K562 (cell line): ENCODE data around the gene SNX14. TPM values are rescaled to one million over a fixed set of nuclear protein-coding genes. Genes with fewer than 3 reads are reported as not detected.

ENCODE experiments used
- ATAC-seq: fragments of 200-7000 bp; cut with Tn5 transposase; 3 replicates; pipeline ENCODE4 v1.9.1; 2020; ENCODE audit warnings: moderate library complexity
- Bru-seq: library from RNA; stranded (reverse); fragments of 400-500 nt; gene quantifications from one replicate; lab custom pipeline; 2021; lab: Mats Ljungman, UMichigan
- BruChase-seq, 2 experiments: library from RNA; stranded (reverse); fragments of 400-500 nt; gene quantifications; one replicate each; lab custom pipeline; 2021; lab: Mats Ljungman, UMichigan
- BruUV-seq: library from RNA; stranded (reverse); fragments of 400-500 nt; replicated peaks from 2 replicates; lab custom pipeline; 2021; lab: Mats Ljungman, UMichigan
- CTCF ChIA-PET: fragments of 300-600 bp; formaldehyde crosslinking; extraction: SDS; loops from one replicate; lab custom pipeline; 2021; ENCODE audit warnings: low intra/inter-chr PET ratio; lab: Yijun Ruan, JAX
- POLR2A ChIA-PET: fragments of 300-600, 350-650 bp; sonication (Branson Sonifier 250); formaldehyde crosslinking; extraction: SDS; loops from one replicate; lab custom pipeline; 2021; ENCODE audit warnings: antibody characterized with exemption, inconsistent platforms; lab: Yijun Ruan, JAX
- DNase-seq, 4 experiments: peaks; one replicate each; pipeline versions ENCODE4 v3.0.0 to v3.0.0-alpha.2; 2011 to 2018; ENCODE audit warnings: low spot score in 3 of 4, mixed read lengths in 3 of 4; ENCODE audit errors: extremely low read depth in 1 of 4
- FAIRE-seq: peaks from 2 replicates; lab custom pipeline; 2011; peaks lifted over from hg19 to GRCh38; lab: Jason Lieb, UNC
- H2AFZ ChIP-seq: 2 replicates; pipeline ENCODE4 v1.6.0; 2011; ENCODE audit warnings: low read depth, low read length, control low read depth, inconsistent platforms
- H3K27ac ChIP-seq: fragments of 200-600 bp; 3 replicates; pipeline ENCODE4 v1.8.0; 2011; ENCODE audit warnings: low read depth, mild to moderate bottlenecking, control low read depth, inconsistent platforms, low read length, moderate library complexity, mixed read lengths; ENCODE audit errors: extremely low read depth
- H3K27me3 ChIP-seq, 2 experiments: fragments of 300-600 bp in 1 of 2; 2 replicates in 1 of 2; 3 replicates in 1 of 2; pipeline versions ENCODE4 v1.6.0 to v1.8.0; 2011; ENCODE audit warnings: inconsistent platforms in 2 of 2, low read length in 2 of 2, mild to moderate bottlenecking in 1 of 2, mixed read lengths in 1 of 2, moderate library complexity in 1 of 2; ENCODE audit not compliant: control insufficient read depth in 2 of 2, insufficient read depth in 2 of 2
- H3K36me3 ChIP-seq: fragments of 300-600 bp; 3 replicates; pipeline ENCODE4 v1.8.0; 2011; ENCODE audit warnings: mild to moderate bottlenecking, low read length, inconsistent platforms; ENCODE audit not compliant: control insufficient read depth, insufficient read depth
- H3K4me1 ChIP-seq, 2 experiments: fragments of 200-600 bp in 1 of 2; replicated peaks in 1 of 2; 2 replicates in 1 of 2; 3 replicates in 1 of 2; pipeline versions ENCODE4 v1.5.1 to v1.8.0; 2011; ENCODE audit warnings: inconsistent platforms in 2 of 2, low read length in 2 of 2, mild to moderate bottlenecking in 1 of 2, mixed read lengths in 1 of 2, moderate library complexity in 1 of 2; ENCODE audit not compliant: control insufficient read depth in 2 of 2, insufficient read depth in 2 of 2
- H3K4me2 ChIP-seq: 2 replicates; pipeline ENCODE4 v1.6.1; 2011; ENCODE audit warnings: low read length, control low read depth, inconsistent platforms, mixed read lengths; ENCODE audit not compliant: insufficient read depth
- H3K4me3 ChIP-seq: fragments of 200-600 bp; sonication (generic), shearing (Covaris generic); 2 replicates; pipeline ENCODE4 v1.5.1; 2016; ENCODE audit warnings: control low read depth, inconsistent platforms
- H3K79me2 ChIP-seq: fragments of 200-600 bp; 3 replicates; pipeline ENCODE4 v1.8.0; 2011; ENCODE audit warnings: low read length, inconsistent platforms; ENCODE audit not compliant: control insufficient read depth, insufficient read depth
- H3K9ac ChIP-seq, 2 experiments: 2 replicates each; pipeline versions ENCODE4 v1.6.0 to v1.6.1; 2011; ENCODE audit warnings: low read depth in 2 of 2, low read length in 2 of 2, control low read depth in 1 of 2, inconsistent platforms in 1 of 2, mild to moderate bottlenecking in 1 of 2, mixed read lengths in 1 of 2; ENCODE audit not compliant: insufficient read depth in 1 of 2
- H3K9me1 ChIP-seq: one replicate; pipeline ENCODE4 v1.6.0; 2011; ENCODE audit warnings: inconsistent platforms, mild to moderate bottlenecking, low read length, moderate library complexity; ENCODE audit not compliant: control insufficient read depth, insufficient read depth
- H3K9me3 ChIP-seq: replicated peaks from 2 replicates; pipeline ENCODE4 v1.5.1; 2011; ENCODE audit warnings: low read depth, low read length, inconsistent platforms; ENCODE audit not compliant: control insufficient read depth, insufficient read depth
- H4K20me1 ChIP-seq: replicated peaks from 2 replicates; pipeline ENCODE4 v1.6.1; 2011; ENCODE audit warnings: low read length, inconsistent platforms, mixed read lengths; ENCODE audit not compliant: control insufficient read depth, insufficient read depth
- ARHGAP35 ChIP-seq: fragments of 450-650 bp; IDR thresholded peaks from 2 replicates; pipeline ENCODE4 v1.6.1; 2018; ENCODE audit not compliant: partially characterized antibody
- BRD9 ChIP-seq: fragments of 450-650 bp; IDR thresholded peaks from 2 replicates; pipeline ENCODE4 v1.6.1; 2018; ENCODE audit warnings: low read depth; ENCODE audit not compliant: partially characterized antibody
- PTBP1 ChIP-seq: fragments of 200-400 bp; formaldehyde crosslinking; IDR thresholded peaks from 2 replicates; pipeline ENCODE4 v1.6.1; 2017; ENCODE audit warnings: low read depth, low read length
- TGIF2 ChIP-seq: sonication (generic); formaldehyde crosslinking; IDR thresholded peaks from 2 replicates; pipeline ENCODE4 v1.8.1; 2022; ENCODE audit warnings: mild to moderate bottlenecking, missing genetic modification reagents, moderate library complexity
- WGBS: fragments of 100-300 bp; shearing (Covaris generic); methylation state at CpG from one replicate; pipeline ENCODE4 v1.1.6; 2016; ENCODE audit warnings: low coverage, mixed read lengths; ENCODE audit not compliant: insufficient coverage; ENCODE audit errors: missing lambda C conversion rate; 5-methylcytosine and 5-hydroxymethylcytosine counted together
- in situ Hi-C: fragments of 300-500 bp; cut with MboI; formaldehyde crosslinking; loops from 4 replicates; pipeline ENCODE4 v1.15.0; 2018; ENCODE audit warnings: inconsistent platforms, mixed read lengths
- intact Hi-C: fragments of 100-400 bp; cut with micrococcal nuclease; formaldehyde crosslinking; loops from 2 replicates; pipeline ENCODE4 v1.14.2; 2022
- long read RNA-seq, 3 experiments: library from polyadenylated mRNA in 2 of 3; library from RNA in 1 of 3; unstranded in 2 of 3; stranded (forward) in 1 of 3; transcript quantifications; one replicate each; pipeline ENCODE4 v2.0.0, GENCODE V29; 2019 to 2022
- polyA minus RNA-seq, 3 experiments: library from RNA; depleted of rRNA, polyadenylated mRNA; stranded (reverse); fragments of >200 nt; gene quantifications; 2 replicates each; pipeline ENCODE4 v1.2.3, GENCODE V29; 2011
- polyA plus RNA-seq, 8 experiments: library from polyadenylated mRNA; depleted of rRNA in 4 of 8; stranded (reverse) in 5 of 8; unstranded in 3 of 8; fragments of >200 nt; fragmentation: Nextera tagmentation in 2 of 8; fragmentation: Illumina TruSeq in 1 of 8; extraction: Ambion mirVana in 2 of 8; extraction: Trizol in 1 of 8; gene quantifications; 2 replicates each; pipeline versions ENCODE4 v1.2.1 to v1.2.3, GENCODE V29; 2011 to 2014; ENCODE audit warnings: inconsistent platforms in 1 of 8, missing spikeins in 1 of 8
- total RNA-seq, 7 experiments: library from RNA; depleted of rRNA in 6 of 7; stranded (reverse); fragments of >200 nt in 6 of 7; fragmentation: Illumina TruSeq in 2 of 7; extraction: Trizol in 2 of 7; gene quantifications; 2 replicates each; pipeline versions ENCODE4 v1.2.1 to v1.2.3, GENCODE V29; 2011 to 2021; ENCODE audit warnings: low replicate concordance in 1 of 7
- TF ChIP-seq, protein P1 (sequence below), 3 experiments: IDR thresholded peaks in 2 of 3; conservative IDR thresholded peaks in 1 of 3; 2 replicates each; pipeline ENCODE4 v1.5.1; 2011 to 2012; ENCODE audit warnings: low read length in 3 of 3, mild to moderate bottlenecking in 3 of 3, control low read depth in 2 of 3, improper control_type of control experiment in 1 of 3, inconsistent platforms in 1 of 3, low read depth in 1 of 3, mixed read lengths in 1 of 3, moderate library complexity in 1 of 3; ENCODE audit not compliant: insufficient read depth in 2 of 3
- TF ChIP-seq, protein P2 (sequence below), 2 experiments: fragments of 200-800 bp in 1 of 2; sonication (Bioruptor generic) in 1 of 2; sonication (generic) in 1 of 2; formaldehyde crosslinking in 1 of 2; IDR thresholded peaks in 1 of 2; conservative IDR thresholded peaks in 1 of 2; 2 replicates each; pipeline versions ENCODE4 v1.5.0 to v1.6.1; 2016 to 2020; ENCODE audit warnings: missing compliant biosample characterization in 1 of 2, missing genetic modification characterization in 1 of 2, missing genetic modification reagents in 1 of 2

SNX14 gene, protein sequence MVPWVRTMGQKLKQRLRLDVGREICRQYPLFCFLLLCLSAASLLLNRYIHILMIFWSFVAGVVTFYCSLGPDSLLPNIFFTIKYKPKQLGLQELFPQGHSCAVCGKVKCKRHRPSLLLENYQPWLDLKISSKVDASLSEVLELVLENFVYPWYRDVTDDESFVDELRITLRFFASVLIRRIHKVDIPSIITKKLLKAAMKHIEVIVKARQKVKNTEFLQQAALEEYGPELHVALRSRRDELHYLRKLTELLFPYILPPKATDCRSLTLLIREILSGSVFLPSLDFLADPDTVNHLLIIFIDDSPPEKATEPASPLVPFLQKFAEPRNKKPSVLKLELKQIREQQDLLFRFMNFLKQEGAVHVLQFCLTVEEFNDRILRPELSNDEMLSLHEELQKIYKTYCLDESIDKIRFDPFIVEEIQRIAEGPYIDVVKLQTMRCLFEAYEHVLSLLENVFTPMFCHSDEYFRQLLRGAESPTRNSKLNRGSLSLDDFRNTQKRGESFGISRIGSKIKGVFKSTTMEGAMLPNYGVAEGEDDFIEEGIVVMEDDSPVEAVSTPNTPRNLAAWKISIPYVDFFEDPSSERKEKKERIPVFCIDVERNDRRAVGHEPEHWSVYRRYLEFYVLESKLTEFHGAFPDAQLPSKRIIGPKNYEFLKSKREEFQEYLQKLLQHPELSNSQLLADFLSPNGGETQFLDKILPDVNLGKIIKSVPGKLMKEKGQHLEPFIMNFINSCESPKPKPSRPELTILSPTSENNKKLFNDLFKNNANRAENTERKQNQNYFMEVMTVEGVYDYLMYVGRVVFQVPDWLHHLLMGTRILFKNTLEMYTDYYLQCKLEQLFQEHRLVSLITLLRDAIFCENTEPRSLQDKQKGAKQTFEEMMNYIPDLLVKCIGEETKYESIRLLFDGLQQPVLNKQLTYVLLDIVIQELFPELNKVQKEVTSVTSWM
- 102 and 244 TPM in 2 replicates for total RNA-seq (2011; cell fraction: chromatin; rRNA removed; ENCODE audit: low replicate concordance)
- 82.4 and 99.2 TPM in 2 replicates for total RNA-seq (2011; cell fraction: nucleolus; rRNA removed)
- total RNA-seq (2011; cell fraction: nucleoplasm; rRNA removed): 108 and 129 TPM in 2 replicates
- 66.3 and 84.2 TPM in 2 replicates for total RNA-seq (2014; rRNA removed)
- 134 and 138 TPM in 2 replicates for total RNA-seq (2014; rRNA removed; fragmentation: Illumina TruSeq; extraction: Trizol)
- total RNA-seq (2015; rRNA removed; fragmentation: Illumina TruSeq; extraction: Trizol): 131 and 140 TPM in 2 replicates
- total RNA-seq (2021): 66.1 and 72.7 TPM in 2 replicates
- 96.1 and 125 TPM in 2 replicates for polyA plus RNA-seq (2011; rRNA removed)
- 28.6 and 35.4 TPM in 2 replicates for polyA plus RNA-seq (2011; cell fraction: cytosol; rRNA removed)
- 54.9 and 67.4 TPM in 2 replicates for polyA plus RNA-seq (2011; cell fraction: nucleus; rRNA removed)
- polyA plus RNA-seq (2012): 60.9 and 75.4 TPM in 2 replicates
- polyA plus RNA-seq (2014; fragmentation: Illumina TruSeq; extraction: Trizol): 68.8 and 71.2 TPM in 2 replicates
- polyA plus RNA-seq (2014; fragmentation: Nextera tagmentation; extraction: Ambion mirVana): 10 to 100 TPM; 46.5 to 61.1 TPM
- 63.1 and 72.1 TPM in 2 replicates for polyA plus RNA-seq (2014; rRNA removed)
- 149 and 151 TPM in 2 replicates for polyA minus RNA-seq (2011; rRNA and poly(A)+ RNA removed)
- 38.2 and 52.5 TPM in 2 replicates for polyA minus RNA-seq (2011; cell fraction: cytosol; rRNA and poly(A)+ RNA removed)
- 72.2 and 76.3 TPM in 2 replicates for polyA minus RNA-seq (2011; cell fraction: nucleus; rRNA and poly(A)+ RNA removed)
- percentile 79 among the genes with signal in this experiment for Bru-seq, nascent RNA
- percentile 92 among the genes with signal in this experiment for BruChase-seq, experiment 1, labeled RNA remaining after a 2-hour chase
- BruChase-seq, experiment 2, labeled RNA remaining after a 6-hour chase: percentile 92 among the genes with signal in this experiment
- long read RNA-seq, experiment 1, transcript SNX14-203 (28 exons, 3,111 nt): major isoform, 92 of 201 reads
- long read RNA-seq, experiment 1, transcript SNX14-202 (26 exons, 3,348 nt): minor isoform, 17 of 201 reads
- long read RNA-seq, experiment 1, partial matches to known transcripts: 19 of 201 reads
- long read RNA-seq, experiment 1, other reads (novel, unspliced or antisense): 70 of 201 reads
- long read RNA-seq, experiment 2, transcript SNX14-203 (28 exons, 3,111 nt): major isoform, 8 of 41 reads
- long read RNA-seq, experiment 2, partial matches to known transcripts: 18 of 41 reads
- long read RNA-seq, experiment 2, other reads (novel, unspliced or antisense): 14 of 41 reads
- long read RNA-seq, experiment 3, transcript SNX14-203 (28 exons, 3,111 nt): major isoform, 8 of 23 reads
- long read RNA-seq, experiment 3, partial matches to known transcripts: 4 of 23 reads
- long read RNA-seq, experiment 3, other reads (novel, unspliced or antisense): 9 of 23 reads

DNA sequence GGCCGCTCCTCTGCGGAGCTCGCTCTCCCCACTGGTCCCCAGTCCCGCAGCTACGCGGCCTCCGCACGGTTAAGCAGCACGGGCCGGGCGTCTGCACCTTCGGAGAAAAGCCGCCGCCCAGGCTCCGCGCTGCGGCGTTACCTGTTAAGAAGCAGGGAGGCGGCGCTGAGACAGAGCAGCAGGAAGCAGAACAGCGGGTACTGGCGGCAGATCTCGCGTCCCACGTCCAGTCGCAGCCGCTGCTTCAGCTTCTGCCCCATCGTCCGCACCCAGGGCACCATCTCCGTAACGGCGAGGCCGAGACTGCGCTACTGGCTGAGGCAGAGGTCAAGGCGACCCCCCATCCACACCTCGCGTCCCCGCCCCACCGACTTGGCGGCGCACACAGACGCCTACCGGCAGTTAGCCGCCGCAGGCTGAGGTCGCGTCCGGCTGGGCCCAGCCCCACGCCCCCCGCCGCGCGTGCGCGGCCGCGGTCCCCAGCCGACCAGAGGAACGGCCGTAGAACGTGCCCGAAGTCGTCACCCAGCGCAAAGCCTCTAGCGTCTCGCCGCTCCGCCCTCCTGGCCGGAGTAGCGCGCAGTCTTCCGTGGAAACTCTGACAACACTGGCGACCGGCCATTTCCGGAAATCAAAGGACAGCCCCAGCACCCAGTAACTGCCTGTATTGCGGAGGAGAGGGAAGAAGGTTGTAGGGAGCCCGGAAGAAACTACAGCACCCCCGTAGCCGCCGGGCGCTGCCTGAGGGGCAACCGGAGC is at the start of gene SNX14:
TSS of gene SNX14 (minus strand) at position 421 of the 759 bp plus-strand sequence. CDS start at position 281, 140 bp downstream.
- FAIRE-seq: peak; percentile 73
- H3K27ac ChIP-seq: peak within 1 kb of the TSS; percentile 97
- no peaks in the 10 kb centered on the region for H3K27me3 ChIP-seq
- CTCF ChIA-PET: no interaction called here
- H4K20me1 ChIP-seq: no peaks in the 10 kb centered on the region
- intact Hi-C loops (loop anchor here (2.0 to 5.0 kb wide), 2 partner anchors 49 to 84 kb away; partner anchors contain the start of gene SYNCRIP), in situ Hi-C loops (no loop called here)
- H3K79me2 ChIP-seq: peaks cover 68% of the 10 kb centered on the region
- under 1% methylated on average over 53 of the region's 82 CpGs for WGBS
- BruUV-seq: TSS peak; percentile 48
- peak within 1 kb of the TSS; percentile 89 to 98 for H3K9ac ChIP-seq
- H3K4me2 ChIP-seq: peak within 1 kb of the TSS; percentile 95
- peaks cover 13 to 16% of the 10 kb centered on the region in 2 experiments; a peak in 3 of 5 replicates for H3K4me1 ChIP-seq
- peaks cover 16% of the 10 kb centered on the region; the same call in 2 of the 3 replicates for H3K36me3 ChIP-seq
- peak; percentile 93 for ATAC-seq
- no peaks in the 10 kb centered on the region for H3K9me1 ChIP-seq
- peak; percentile 88 to 96 (median 90) for DNase-seq
- peak within 1 kb of the TSS; percentile 92 for H3K4me3 ChIP-seq
- H3K9me3 ChIP-seq: peaks cover 3% of the 10 kb centered on the region
- POLR2A ChIA-PET: interaction anchor here (0.7 to 2.7 kb wide), 15 partner anchors 8 to 87 kb away, joined by 3 to 32 read pairs (median 4); partner anchors contain the start of gene SYNCRIP
- H2AFZ ChIP-seq: peak within 1 kb of the TSS; percentile 97
- TF ChIP-seq, protein P1, sequence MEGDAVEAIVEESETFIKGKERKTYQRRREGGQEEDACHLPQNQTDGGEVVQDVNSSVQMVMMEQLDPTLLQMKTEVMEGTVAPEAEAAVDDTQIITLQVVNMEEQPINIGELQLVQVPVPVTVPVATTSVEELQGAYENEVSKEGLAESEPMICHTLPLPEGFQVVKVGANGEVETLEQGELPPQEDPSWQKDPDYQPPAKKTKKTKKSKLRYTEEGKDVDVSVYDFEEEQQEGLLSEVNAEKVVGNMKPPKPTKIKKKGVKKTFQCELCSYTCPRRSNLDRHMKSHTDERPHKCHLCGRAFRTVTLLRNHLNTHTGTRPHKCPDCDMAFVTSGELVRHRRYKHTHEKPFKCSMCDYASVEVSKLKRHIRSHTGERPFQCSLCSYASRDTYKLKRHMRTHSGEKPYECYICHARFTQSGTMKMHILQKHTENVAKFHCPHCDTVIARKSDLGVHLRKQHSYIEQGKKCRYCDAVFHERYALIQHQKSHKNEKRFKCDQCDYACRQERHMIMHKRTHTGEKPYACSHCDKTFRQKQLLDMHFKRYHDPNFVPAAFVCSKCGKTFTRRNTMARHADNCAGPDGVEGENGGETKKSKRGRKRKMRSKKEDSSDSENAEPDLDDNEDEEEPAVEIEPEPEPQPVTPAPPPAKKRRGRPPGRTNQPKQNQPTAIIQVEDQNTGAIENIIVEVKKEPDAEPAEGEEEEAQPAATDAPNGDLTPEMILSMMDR (IDR thresholded peaks at IDR 0.05 in 2 of 3, conservative IDR thresholded peaks at IDR 0.05 in 1 of 3; ENCODE audit: insufficient read depth in 2 of 3, low read depth in 1 of 3, low read length in 3 of 3): no peak; a peak in 1 of 6 replicates
- no peak for TF ChIP-seq ARHGAP35
- no peak for TF ChIP-seq TGIF2 (CRISPR knock-in tag)
- no peak for TF ChIP-seq PTBP1
- TF ChIP-seq BRD9: no peak
- TF ChIP-seq, protein P2, sequence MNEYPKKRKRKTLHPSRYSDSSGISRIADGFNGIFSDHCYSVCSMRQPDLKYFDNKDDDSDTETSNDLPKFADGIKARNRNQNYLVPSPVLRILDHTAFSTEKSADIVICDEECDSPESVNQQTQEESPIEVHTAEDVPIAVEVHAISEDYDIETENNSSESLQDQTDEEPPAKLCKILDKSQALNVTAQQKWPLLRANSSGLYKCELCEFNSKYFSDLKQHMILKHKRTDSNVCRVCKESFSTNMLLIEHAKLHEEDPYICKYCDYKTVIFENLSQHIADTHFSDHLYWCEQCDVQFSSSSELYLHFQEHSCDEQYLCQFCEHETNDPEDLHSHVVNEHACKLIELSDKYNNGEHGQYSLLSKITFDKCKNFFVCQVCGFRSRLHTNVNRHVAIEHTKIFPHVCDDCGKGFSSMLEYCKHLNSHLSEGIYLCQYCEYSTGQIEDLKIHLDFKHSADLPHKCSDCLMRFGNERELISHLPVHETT (CRISPR knock-in tag; conservative IDR thresholded peaks at IDR 0.05 in 1 of 2, IDR thresholded peaks at IDR 0.05 in 1 of 2): peak in 1 of 2 experiments; percentile 74; a peak in 1 of 4 replicates
